ENCODE data around the gene XRN2. TPM values are rescaled to one million over a fixed set of nuclear protein-coding genes. Genes with fewer than 3 reads are reported as not detected.
A peak's percentile ranks its signal among the peaks of the same experiment; 100 is the strongest.

Gene XRN2, protein sequence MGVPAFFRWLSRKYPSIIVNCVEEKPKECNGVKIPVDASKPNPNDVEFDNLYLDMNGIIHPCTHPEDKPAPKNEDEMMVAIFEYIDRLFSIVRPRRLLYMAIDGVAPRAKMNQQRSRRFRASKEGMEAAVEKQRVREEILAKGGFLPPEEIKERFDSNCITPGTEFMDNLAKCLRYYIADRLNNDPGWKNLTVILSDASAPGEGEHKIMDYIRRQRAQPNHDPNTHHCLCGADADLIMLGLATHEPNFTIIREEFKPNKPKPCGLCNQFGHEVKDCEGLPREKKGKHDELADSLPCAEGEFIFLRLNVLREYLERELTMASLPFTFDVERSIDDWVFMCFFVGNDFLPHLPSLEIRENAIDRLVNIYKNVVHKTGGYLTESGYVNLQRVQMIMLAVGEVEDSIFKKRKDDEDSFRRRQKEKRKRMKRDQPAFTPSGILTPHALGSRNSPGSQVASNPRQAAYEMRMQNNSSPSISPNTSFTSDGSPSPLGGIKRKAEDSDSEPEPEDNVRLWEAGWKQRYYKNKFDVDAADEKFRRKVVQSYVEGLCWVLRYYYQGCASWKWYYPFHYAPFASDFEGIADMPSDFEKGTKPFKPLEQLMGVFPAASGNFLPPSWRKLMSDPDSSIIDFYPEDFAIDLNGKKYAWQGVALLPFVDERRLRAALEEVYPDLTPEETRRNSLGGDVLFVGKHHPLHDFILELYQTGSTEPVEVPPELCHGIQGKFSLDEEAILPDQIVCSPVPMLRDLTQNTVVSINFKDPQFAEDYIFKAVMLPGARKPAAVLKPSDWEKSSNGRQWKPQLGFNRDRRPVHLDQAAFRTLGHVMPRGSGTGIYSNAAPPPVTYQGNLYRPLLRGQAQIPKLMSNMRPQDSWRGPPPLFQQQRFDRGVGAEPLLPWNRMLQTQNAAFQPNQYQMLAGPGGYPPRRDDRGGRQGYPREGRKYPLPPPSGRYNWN
- 128 TPM for total RNA-seq (2013)
- polyA plus RNA-seq (100 to 1,000 TPM in 2 of 3 donors, 10 to 100 TPM in 1; 53.1 to 111 (median 101) TPM), polyA minus RNA-seq (42.1 and 60.4 TPM in 2 replicates), total RNA-seq (114 to 274 (median 216) reads per million in 11 experiments)

DNA sequence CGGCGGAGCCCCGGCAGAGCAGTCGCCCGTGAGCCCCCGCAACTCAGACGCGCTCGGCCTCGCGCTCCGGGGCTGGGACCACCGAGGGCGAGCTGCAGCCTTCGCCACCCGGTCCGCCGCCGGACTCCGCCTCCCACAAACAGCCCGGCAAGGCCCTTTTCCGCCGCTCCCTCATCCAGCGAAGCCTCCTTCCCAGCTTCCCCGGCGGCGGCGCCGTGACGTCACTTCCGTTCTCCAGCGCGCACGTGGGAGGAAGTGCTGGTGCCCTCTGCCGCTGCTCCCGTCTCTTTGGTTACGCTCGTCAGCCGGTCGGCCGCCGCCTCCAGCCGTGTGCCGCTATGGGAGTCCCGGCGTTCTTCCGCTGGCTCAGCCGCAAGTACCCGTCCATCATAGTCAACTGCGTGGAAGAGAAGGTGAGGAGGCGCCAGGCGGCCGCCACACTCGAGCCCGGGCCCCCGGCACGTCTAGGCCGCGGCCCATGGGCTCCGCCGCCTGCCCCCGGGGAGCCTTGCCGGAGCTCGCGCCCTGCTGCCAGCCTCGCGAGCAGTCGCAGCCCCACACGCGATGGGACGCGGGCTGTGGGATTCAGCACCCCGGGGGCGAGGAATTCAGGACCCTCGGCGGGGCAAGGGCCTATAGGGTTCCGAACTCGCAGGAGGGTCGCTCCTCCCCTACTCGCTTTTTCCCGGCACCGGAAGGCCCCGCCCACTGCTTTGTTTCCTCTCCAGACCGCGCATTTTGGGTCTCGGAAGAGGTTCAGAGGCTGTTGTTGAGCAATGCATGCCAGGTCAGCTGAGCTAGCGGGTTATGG is at the start of gene XRN2:
TSS of gene XRN2 (plus strand) at position 271 of the 811 bp plus-strand sequence. CDS start at position 339, 68 bp downstream.
- Histone ChIP-seq H2AFZ (ENCODE audit: insufficient read depth, low read depth, low read length, poor library complexity, severe bottlenecking) (peak within 1 kb of the TSS; percentile 96), H3K79me2 (ENCODE audit: insufficient read depth, low read length) (peaks cover 29% of the 10 kb centered on the region), H3K27me3 (ENCODE audit: control insufficient read depth in 2 of 2, insufficient read depth in 2 of 2, low read length in 2 of 2) (no peaks in the 10 kb centered on the region), H3K9me3 (replicated peaks in 1 of 2; ENCODE audit: control insufficient read depth in 1 of 2, insufficient read depth in 1 of 2, low read length in 2 of 2) (no peaks in the 10 kb centered on the region), H3K27ac (ENCODE audit: low read depth in 1 of 2, low read length in 2 of 2) (peak within 1 kb of the TSS; percentile 94 to 97), H3K36me3 (replicated peaks in 1 of 2; ENCODE audit: control insufficient read depth in 1 of 2, insufficient read depth in 2 of 2, low read length in 2 of 2) (peaks cover 2 to 4% of the 10 kb centered on the region in 2 donors), H3K4me1 (ENCODE audit: control insufficient read depth in 1 of 2, insufficient read depth in 2 of 2, low read length in 2 of 2) (peaks cover 19 to 29% of the 10 kb centered on the region in 2 donors), H3K9ac (ENCODE audit: insufficient read depth, low read length, poor library complexity, severe bottlenecking) (peak within 1 kb of the TSS; percentile 93), H3K4me3 (replicated peaks in 1 of 3; ENCODE audit: low read depth in 2 of 3, low read length in 3 of 3) (peak within 1 kb of the TSS; percentile 60 to 90 (median 90)), H3K4me2 (replicated peaks; ENCODE audit: extremely low read depth, low read length, poor library complexity, severe bottlenecking) (peak within 1 kb of the TSS; percentile 90), H4K20me1 (ENCODE audit: insufficient read depth, low read length) (peaks cover 24% of the 10 kb centered on the region)
- peak within 1 kb of the TSS; percentile 94 to 99 (median 99) for H3K27ac Mint-ChIP-seq
- TF ChIP-seq, protein P1, sequence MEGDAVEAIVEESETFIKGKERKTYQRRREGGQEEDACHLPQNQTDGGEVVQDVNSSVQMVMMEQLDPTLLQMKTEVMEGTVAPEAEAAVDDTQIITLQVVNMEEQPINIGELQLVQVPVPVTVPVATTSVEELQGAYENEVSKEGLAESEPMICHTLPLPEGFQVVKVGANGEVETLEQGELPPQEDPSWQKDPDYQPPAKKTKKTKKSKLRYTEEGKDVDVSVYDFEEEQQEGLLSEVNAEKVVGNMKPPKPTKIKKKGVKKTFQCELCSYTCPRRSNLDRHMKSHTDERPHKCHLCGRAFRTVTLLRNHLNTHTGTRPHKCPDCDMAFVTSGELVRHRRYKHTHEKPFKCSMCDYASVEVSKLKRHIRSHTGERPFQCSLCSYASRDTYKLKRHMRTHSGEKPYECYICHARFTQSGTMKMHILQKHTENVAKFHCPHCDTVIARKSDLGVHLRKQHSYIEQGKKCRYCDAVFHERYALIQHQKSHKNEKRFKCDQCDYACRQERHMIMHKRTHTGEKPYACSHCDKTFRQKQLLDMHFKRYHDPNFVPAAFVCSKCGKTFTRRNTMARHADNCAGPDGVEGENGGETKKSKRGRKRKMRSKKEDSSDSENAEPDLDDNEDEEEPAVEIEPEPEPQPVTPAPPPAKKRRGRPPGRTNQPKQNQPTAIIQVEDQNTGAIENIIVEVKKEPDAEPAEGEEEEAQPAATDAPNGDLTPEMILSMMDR (IDR thresholded peaks at IDR 0.05) = no peak
- peaks cover 7 to 9% of the 10 kb centered on the region in 2 donors for H3K36me3 Mint-ChIP-seq
- WGBS (ENCODE audit: insufficient coverage) = under 1% methylated on average over 86 of the region's 87 CpGs
- DNase-seq = peak; percentile 89 to 95 (median 94)
- H3K4me1 Mint-ChIP-seq = peaks cover 25% of the 10 kb centered on the region
- intact Hi-C loops (cut with micrococcal nuclease) = loop anchor here in 1 of 2 donors (10.0 kb wide), 1 partner anchor 588 kb away; the partner anchor contains the start of gene RALGAPA2
- peaks cover 4 to 7% (median 4%) of the 10 kb centered on the region in 3 donors for H3K27me3 Mint-ChIP-seq (ENCODE audit: low read depth in 3 of 3)
- H3K4me3 Mint-ChIP-seq = peak within 1 kb of the TSS; percentile 94 to 98
- peaks cover 0 to 2% (median 0%) of the 10 kb centered on the region in 7 donors for H3K9me3 Mint-ChIP-seq

Measured in CD14-positive monocyte (primary cell).